ENCODE data around the gene SLC22A17. TPM values are rescaled to one million over a fixed set of nuclear protein-coding genes. Genes with fewer than 3 reads are reported as not detected.
"Not testable (repeated sequence)": the region's sequence is repeated elsewhere in the genome, so short reads cannot be mapped to it uniquely, and the experiment has no call there.

SLC22A17 gene
- total RNA-seq, 1 donor from 2014 or later: 7.3 TPM

DNA sequence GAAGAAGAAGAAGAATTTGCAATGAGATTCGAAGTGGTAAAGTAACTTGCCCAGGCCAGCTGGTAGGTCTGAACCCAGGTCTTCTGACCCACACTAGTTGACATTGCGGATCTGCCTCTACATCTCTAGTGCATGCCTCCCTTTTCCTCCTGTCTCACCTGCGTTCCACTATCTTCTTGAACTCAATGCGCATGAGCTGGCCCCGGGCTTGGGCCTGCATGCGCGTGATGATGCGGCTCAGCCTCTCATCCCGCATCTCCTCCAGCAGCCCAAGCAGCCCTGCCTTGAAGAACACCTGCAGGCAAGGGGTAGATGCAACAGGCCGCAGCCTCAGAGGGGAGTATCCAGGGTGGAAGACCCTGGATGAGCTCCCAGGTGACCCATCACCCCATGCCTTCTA lies 43.4 kb upstream of the SLC22A17 start:
- TF ChIP-seq, protein P1, sequence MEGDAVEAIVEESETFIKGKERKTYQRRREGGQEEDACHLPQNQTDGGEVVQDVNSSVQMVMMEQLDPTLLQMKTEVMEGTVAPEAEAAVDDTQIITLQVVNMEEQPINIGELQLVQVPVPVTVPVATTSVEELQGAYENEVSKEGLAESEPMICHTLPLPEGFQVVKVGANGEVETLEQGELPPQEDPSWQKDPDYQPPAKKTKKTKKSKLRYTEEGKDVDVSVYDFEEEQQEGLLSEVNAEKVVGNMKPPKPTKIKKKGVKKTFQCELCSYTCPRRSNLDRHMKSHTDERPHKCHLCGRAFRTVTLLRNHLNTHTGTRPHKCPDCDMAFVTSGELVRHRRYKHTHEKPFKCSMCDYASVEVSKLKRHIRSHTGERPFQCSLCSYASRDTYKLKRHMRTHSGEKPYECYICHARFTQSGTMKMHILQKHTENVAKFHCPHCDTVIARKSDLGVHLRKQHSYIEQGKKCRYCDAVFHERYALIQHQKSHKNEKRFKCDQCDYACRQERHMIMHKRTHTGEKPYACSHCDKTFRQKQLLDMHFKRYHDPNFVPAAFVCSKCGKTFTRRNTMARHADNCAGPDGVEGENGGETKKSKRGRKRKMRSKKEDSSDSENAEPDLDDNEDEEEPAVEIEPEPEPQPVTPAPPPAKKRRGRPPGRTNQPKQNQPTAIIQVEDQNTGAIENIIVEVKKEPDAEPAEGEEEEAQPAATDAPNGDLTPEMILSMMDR (conservative IDR thresholded peaks at IDR 0.05; ENCODE audit: low read depth, low read length): no peak
- DNase-seq (ENCODE audit: low read depth): no peak
- no peak overlapping the region for H3K4me3 ChIP-seq (ENCODE audit: low read depth, low read length)

DNA sequence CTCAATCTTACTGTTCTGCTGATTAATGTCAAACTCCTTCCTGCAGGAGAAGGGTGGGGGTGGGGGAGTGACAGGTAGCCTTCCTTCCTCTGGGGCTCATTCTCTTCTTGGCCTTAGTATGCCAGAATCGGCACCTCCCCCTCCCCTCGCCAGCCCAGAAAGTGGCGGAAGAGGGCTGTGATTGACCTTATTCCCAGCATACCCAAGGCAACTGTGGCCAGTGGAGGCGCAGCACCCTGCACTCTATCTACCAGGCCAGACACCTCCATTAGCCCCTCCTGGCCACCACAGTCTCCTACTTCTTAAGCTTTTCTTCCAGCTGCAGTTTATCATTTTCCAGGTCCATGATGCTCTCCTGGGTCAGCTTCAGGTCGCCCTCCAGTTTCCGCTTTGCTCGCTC lies 39.9 kb upstream of the SLC22A17 start:
- no peak overlapping the region for H3K4me3 ChIP-seq (ENCODE audit: low read depth, low read length)
- TF ChIP-seq, protein P1 (conservative IDR thresholded peaks at IDR 0.05; ENCODE audit: low read depth, low read length): no peak
- no peak for DNase-seq (ENCODE audit: low read depth)

DNA sequence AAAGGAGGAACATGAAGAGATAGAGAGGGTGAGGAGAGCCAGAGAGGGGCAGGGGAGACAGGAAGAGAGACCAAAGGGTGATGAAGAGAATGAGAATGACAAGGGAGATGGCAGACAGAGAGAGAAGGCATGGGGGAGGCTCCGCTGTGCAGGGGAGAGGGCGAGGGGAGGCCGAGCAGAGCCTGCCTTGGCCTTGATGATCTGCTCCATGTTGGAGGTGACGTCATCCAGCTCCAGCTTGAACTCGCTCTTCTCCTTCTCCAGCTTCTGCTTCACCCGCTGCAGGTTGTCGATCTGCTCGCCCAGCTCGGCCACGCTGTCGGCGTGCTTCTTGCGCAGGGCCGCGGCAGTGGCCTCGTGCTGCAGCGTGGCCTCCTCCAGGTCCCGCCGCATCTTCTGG lies 37.2 kb upstream of the SLC22A17 start:
- H3K4me3 ChIP-seq (ENCODE audit: low read depth, low read length); DNase-seq (ENCODE audit: low read depth): not testable (repeated sequence)

DNA sequence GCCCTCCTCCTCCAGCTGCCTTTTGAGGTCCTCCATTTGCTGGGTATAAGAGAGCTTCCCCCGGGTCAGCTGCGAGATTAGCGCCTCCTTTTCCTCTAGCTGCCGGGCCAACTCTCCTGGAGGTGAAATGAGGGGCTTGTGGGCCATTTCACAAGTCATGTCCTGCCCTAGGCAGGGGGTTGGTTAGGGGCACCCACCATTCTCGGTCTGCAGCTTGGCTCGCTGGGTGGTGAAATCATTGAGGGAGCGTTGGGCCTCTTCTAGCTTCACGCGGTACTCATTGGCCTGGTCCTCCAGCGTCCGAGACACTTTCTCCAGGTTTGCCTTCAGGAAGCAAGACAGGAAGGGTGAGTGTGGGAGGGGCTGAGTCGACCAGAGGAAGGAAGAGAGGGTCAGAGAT lies 36.7 kb upstream of the SLC22A17 start:
- no peak overlapping the region for H3K4me3 ChIP-seq (ENCODE audit: low read depth, low read length)
- DNase-seq (ENCODE audit: low read depth): no peak
- TF ChIP-seq, protein P1 (conservative IDR thresholded peaks at IDR 0.05; ENCODE audit: low read depth, low read length): no peak

DNA sequence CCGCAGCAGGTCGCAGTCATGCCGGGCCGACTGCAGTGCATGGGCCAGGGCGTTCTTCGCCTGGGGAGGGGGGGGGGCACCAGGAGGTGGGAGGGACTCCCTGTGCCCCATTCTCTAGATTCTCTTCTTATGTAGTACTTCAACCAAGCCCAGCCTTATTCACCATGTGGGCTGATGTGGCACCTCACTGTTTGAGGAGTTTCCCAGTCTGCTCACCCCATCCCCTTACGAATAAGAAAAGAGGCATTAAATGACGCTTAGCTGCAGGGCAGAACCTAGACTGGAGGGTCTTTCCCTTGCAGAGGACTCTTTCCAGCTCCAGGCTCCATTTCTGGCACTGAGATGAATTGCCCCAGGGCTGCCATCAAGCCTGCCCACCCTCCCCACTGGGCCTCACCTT lies 36.3 kb upstream of the SLC22A17 start:
- TF ChIP-seq, protein P1 (conservative IDR thresholded peaks at IDR 0.05; ENCODE audit: low read depth, low read length): no peak
- DNase-seq (ENCODE audit: low read depth): no peak

DNA sequence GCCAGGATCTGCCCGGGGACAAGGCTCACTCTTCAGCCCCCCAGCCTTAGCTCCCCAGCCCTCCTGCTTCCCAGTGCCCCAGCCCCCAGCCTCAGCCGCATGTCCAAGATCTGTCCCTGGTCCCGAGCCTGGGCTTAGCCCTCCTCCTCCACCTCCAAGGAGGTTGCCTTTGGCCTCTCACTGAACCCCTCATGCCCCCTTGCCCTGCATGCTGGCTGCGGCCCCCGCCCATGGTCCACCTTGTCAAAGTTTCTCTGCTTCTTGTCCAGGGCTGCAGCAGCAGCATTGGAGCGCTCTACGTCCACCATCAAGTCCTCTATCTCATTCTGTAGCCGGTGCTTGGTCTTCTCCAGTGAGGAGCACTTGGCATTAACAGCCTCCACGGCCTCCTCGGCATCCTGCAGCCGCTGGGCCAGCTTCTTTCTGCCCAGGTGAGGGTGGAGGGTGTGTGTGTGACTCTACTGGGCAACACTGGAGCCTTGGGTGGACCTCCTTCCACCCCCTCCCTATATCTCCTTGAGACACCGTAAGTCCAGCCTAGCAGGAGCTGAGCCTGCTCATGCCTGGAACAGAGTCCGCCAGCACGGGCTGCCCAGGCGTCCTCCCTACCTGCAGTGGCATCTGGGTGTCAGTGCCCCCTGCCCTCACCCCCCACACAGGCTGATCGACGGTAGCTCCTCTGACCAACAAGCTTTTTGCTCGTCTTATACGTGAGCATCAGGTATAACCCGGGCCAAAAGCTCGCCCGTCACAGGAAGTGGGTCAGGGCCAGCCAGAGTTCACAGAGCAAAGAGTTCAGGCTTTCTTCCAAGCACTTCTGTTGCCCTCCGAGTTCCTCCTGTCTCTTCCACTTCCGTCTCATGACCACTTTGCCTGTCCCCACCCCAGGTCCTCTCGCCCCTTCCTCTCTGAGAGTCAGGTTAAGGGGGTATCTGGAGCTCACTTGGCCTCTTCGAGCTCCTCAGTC lies 35.5 kb upstream of the SLC22A17 start:
- H3K4me3 ChIP-seq (ENCODE audit: low read depth, low read length): no peak overlapping the region
- DNase-seq (ENCODE audit: low read depth): no peak
- TF ChIP-seq, protein P1 (conservative IDR thresholded peaks at IDR 0.05; ENCODE audit: low read depth, low read length): no peak

More for the DNA sequence above, 36.3 kb upstream of the SLC22A17 start:
- no peak overlapping the region for H3K4me3 ChIP-seq (ENCODE audit: low read depth, low read length)

DNA sequence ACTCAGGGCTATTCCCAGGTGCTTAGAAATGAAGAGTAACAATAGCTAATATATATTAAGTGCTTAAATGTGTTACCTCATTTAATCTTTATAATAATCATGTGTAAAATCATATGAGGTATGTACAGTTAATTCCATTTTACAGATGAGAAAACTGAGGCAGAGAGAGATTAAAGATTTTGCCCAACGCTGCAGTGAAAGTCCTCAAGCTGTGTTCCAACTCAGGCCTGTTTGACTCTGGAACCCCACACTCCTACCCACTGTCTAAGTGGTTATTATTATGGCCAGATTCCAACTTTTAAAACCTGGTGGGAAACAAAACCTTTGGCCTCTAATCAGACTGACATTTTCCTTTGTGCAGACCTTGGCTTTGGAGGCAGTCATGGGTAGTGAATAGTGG lies 34.3 kb upstream of the SLC22A17 start:
- no peak overlapping the region for H3K4me3 ChIP-seq (ENCODE audit: low read depth, low read length)
- DNase-seq (ENCODE audit: low read depth): no peak
- TF ChIP-seq, protein P1 (conservative IDR thresholded peaks at IDR 0.05; ENCODE audit: low read depth, low read length): no peak

DNA sequence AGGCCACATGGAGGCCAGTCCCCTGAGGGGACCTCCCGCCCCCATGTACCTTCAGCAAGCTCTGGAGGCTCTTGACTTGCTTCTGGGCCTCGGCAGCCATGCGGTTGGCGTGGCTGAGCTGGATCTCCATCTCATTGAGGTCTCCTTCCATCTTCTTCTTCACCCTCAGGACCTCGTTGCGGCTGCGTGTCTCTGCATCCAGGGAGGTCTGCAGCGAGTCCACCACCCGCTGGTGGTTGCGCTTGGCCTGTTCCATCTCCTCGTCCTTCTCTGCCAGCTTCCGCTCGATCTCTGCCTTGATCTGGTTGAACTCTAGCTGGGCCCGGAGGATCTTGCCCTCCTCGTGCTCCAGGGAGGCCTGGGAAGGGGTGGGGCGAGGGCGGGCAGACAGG lies 33.6 kb upstream of the SLC22A17 start:
- not testable (repeated sequence) for DNase-seq (ENCODE audit: low read depth); H3K4me3 ChIP-seq (ENCODE audit: low read depth, low read length)

Data from epithelial cell of proximal tubule (primary cell).